Fibroblast of the aortic adventitia (primary cell): ENCODE results near the gene LDLRAD3. TPM values are rescaled to one million over a fixed set of nuclear protein-coding genes. Genes with fewer than 3 reads are reported as not detected.

ENCODE experiments used
- DNase-seq: peaks from one replicate; pipeline ENCODE4 v3.0.0-alpha.2; 2010; ENCODE audit warnings: low read depth
- H3K4me3 ChIP-seq: 2 replicates; pipeline ENCODE4 v1.5.1; 2011; ENCODE audit warnings: low read depth, mild to moderate bottlenecking, control low read depth, low read length, moderate library complexity
- CTCF ChIP-seq: IDR thresholded peaks from 2 replicates; pipeline ENCODE4 v1.5.1; 2011; ENCODE audit warnings: mild to moderate bottlenecking, low read length, control low read depth, inconsistent platforms; ENCODE audit not compliant: insufficient read depth
- total RNA-seq: library from RNA; depleted of rRNA; stranded (reverse); fragments of >200 nt; gene quantifications from 2 replicates; pipeline ENCODE4 v1.2.3, GENCODE V29; 2012; ENCODE audit warnings: low replicate concordance

The LDLRAD3 gene
- total RNA-seq, 1 donor: 10.8 TPM

GRCh38 chr11:36065436-36065835 lies 121.6 kb downstream of the LDLRAD3 start:
- TF ChIP-seq CTCF: no peak
- no peak for DNase-seq
- no peak overlapping the region for H3K4me3 ChIP-seq

DNA sequence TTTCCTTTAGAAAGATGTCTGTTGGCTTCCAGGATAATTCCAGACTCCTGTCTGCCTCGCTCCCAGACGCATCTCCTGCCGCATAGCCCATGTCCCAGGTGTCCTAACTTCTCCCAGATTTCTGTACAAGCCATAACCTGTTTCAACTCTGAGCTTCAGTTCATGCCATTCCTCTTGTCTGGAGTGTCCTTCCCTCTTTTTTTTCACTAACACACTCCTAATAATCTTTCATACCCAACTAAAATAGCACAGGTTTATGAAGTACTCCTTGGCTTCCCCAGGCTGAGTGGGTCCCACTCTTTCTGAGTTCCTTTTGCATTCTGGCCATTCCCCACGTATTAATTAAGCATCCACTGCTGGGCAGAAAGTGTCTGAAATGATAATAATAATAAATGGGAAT lies 123.0 kb downstream of the LDLRAD3 start:
- H3K4me3 ChIP-seq: no peak overlapping the region
- DNase-seq: no peak
- no peak for TF ChIP-seq CTCF

GRCh38 chr11:36069576-36070212 lies 125.8 kb downstream of the LDLRAD3 start:
- no peak overlapping the region for H3K4me3 ChIP-seq
- no peak for TF ChIP-seq CTCF
- DNase-seq: no peak

DNA sequence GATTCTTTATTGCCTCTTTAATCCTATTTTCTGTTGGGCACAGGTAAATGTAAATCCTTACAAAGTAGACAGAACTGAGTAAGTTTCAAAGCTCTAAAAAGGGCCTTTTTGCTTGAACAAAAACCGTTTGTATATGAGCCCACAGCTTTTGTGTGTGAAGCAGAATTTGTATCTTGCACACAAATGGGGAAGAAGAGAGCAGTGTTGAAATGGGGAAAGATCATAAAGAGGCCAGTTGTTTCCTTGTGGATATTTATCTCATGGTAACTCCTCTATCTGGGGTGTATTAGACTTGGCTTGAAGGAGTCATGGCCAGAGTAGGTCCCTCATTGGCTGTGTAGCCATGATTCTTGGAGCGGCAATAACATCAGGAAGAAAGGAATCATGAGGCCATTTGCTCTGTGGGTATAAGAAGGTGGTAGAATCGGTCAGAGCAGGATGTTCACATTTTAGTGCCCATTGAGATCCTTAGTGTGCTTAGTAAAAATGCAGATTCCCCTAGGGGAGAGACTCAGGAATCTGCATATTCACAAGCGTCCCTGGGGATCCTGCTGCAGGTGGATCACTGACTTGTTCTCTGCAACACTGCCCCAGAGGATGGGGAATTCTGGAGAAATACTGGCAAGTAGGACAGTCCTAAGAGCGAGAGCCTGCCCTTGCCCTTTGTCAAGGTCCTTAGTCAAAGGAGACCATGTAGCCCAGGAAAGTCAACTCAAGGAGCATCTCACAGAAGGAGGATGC lies 126.5 kb downstream of the LDLRAD3 start:
- H3K4me3 ChIP-seq: no peak overlapping the region
- TF ChIP-seq CTCF: no peak
- no peak for DNase-seq

- TF ChIP-seq CTCF: no peak
- no peak for DNase-seq
- no peak overlapping the region for H3K4me3 ChIP-seq
Measured at GRCh38 chr11:36070954-36071330, 127.1 kb downstream of the LDLRAD3 start.

GRCh38 chr11:36071917-36072500 lies 128.1 kb downstream of the LDLRAD3 start:
- no peak overlapping the region for H3K4me3 ChIP-seq
- DNase-seq: no peak
- TF ChIP-seq CTCF: no peak
